GM18870 (cell line): Measurements from ENCODE around the gene CCDC149.

Source experiments
- ATAC-seq: cut with Tn5 transposase; IDR thresholded peaks from one replicate; pipeline ENCODE4 v1.9.1; 2021; ENCODE audit warnings: moderate library complexity; ENCODE audit not compliant: unreplicated experiment

The CCDC149 gene

DNA sequence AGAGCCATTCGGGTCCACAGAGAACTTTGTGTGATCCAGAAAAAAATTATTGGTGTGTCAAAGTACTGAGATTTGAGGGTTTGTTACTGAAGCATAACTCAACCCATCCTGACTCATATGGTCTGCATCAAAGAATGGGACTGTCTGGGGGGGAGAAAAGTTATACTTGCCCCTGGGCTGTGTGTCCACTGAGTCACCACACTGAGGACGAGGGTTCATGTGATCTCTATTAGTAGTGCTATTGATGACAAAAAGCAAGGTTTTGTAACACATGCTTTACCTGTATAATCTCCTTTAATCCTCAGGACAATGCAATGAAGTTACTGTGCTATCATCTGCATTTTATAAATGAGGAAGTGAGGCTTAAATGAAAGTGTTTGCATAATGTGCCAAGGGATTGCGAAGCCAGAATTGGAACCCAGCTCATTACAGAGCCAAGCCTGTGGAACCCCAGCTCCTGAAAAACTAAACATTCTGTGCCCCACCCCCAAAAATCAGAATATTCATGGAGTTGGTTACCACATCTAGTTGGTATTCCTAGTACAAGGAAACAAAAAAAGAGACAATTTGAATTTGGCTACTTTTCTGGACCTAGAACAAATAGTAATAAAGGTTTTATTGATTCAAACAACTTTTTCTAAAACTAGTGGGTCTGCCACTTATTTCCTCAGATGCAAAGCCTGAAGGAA is 31.2 kb downstream of the CCDC149 start:
- ATAC-seq: no peak

DNA sequence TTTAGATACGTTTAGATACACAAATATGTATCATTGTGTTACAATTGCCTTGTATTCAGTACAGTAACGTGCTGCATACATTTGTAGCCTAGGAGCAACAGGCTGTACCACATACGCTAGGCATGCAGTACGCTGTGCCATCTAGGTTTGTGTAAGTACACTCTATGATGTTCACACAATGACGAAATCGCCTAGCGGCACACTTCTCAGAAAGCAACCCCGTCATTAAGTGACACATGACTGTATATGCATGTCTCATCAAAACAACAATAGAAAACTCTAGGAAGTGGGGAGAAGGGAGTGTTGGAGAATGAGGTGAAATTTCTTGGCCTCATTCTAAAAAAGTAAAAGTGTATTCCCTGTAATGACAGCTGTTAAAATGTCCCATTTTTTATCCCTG is 32.7 kb downstream of the CCDC149 start:
- no peak for ATAC-seq

DNA sequence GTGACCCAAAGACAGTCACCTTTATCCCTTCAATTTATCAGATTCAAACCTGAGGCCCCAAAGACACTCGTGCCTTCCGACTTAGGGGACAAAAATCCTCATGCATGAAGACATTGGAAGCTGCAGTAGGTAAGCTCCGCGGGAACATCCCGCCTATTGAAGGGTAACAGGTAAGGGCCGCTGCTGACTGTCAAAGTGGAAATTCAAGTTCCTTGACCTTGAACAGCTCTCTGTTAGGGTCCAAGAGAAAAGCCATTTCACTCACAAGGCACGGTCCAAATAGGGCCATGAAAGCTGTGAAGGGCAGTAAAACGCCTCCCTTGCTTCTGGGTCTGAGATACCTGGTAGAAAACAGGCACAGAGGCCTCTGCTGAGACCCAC is 34.2 kb downstream of the CCDC149 start:
- no peak for ATAC-seq

DNA sequence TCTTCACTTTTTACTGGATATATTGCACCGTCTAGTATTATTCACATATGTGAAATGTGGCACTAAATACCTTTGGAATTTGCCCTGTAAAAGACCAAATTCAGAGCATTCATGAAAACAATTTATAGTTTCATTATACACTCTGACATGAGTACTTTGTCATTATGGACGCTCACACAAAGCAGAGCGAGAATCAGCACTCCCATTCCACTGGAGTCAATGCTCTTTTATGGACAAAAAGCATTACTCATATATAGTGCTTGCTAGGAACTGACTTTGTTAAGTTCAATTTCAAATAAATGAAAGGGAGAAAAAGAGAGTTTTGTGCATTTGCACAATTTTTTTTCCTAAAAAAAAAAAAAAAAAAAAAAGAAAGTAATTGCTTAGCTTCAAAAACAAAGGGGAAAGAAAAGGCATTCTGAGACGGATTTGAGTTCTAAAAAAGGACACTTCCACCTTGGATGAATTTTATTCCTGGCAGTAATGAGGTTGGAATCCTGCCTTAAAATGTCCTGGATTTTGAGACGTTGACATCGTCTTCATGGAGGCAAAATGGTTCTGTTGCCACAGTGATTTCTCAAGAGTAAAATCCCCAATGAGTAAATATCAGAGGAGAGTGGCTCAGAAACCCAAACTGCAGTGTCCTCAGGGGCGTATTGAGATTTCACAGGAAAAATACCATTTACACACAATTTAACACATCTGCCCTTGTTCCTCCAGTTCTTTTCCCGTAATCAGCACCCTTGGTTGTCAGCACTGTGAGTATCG is 34.8 kb downstream of the CCDC149 start:
- ATAC-seq: no peak

DNA sequence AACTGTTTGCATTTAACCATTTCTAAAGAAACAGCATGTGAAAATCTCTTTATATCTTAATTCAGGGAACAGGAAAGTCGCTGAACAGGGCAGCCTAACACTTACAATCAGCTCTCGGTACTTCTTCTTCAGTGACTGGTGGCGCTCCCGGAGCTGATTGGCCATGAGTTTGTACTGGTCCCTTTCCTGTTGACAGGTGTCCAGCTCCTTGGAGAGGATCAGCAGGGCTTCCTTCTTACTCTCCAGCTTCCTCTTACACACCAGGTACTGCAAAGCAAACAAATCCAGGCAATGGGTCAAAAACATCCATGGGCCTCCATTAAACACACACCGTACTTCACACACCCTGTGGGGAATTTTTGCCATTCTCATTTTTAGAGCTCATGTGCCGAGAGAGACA is 36.4 kb downstream of the CCDC149 start:
- no peak for ATAC-seq

DNA sequence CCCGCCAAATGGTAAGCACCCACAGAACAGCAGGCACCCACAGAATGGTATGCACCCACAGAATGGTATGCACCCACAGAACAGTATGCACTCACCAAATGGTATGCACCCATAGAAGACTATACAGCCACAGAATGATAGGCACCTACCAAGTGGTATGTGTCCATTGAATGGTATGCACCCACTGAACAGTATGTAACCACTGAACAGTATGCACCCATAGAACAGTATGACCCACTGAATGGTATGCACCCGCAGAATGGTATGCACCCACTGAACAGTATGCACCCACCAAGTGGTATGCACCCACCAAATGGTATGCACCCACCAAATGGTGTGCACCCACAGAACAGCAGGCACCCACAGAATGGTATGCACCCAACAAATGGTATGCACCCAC is 40.1 kb downstream of the CCDC149 start:
- no peak for ATAC-seq

DNA sequence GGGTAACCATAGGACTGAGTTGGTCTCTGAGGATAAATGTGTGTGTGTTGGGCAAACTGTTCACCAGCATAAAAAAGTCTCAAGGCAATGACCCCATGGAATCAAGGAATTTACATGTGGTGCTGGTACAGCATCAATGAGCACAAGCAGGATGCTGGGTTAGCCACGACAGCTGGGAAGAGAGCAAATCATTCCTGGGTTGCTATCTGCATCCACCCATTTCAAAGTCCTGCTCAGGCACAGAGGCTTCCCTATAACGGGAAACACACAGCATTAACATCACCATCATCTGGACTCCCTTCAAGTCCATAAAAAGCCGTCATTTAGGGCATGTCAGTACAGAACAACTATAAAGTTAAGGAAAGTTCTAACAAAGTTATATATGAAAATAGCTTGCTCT is 41.6 kb downstream of the CCDC149 start:
- no peak for ATAC-seq

DNA sequence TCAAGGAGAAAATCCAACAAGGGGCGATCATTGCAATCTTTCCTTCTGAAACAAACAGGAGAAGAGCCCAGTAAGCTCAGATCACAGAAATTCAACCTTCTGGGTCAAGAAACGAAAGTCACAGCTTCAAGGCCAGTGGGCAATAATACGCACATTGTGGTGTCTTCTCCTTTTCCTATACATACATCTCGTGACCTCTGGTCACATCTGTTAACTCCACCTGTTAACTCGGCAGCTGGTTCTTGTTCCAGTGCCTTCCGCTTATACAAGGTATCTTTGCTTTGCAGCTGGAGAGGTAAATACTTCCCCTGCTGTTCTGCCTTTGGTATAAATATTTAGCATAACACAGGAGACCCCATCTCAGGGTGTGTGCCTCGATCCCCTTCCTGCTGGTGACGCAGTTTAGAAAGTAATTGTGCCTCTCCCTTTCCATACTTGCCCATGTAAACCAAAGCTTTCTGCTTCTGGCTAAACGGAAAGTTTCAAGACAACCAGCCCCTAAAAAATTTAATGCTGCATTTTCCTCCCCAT is 45.0 kb downstream of the CCDC149 start:
- ATAC-seq: no peak

DNA sequence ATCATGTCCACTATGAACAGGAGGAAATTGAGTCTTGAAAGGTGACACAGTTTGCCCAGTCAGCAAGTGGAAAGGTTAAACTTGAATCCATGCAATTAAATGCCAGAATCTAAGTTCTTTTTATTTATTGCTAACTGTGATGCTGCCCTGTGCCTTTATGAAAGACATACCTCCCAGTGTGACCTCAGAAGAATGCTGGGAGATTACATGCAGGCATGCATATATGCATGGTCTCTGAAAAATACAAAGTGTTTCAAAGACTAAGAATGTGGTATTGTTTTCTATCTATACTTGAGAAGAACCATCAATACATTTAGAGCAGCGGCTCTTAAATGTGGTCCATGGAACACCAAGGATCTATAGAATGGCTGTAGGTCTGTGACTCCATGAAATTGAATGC is 45.6 kb downstream of the CCDC149 start:
- ATAC-seq: no peak

DNA sequence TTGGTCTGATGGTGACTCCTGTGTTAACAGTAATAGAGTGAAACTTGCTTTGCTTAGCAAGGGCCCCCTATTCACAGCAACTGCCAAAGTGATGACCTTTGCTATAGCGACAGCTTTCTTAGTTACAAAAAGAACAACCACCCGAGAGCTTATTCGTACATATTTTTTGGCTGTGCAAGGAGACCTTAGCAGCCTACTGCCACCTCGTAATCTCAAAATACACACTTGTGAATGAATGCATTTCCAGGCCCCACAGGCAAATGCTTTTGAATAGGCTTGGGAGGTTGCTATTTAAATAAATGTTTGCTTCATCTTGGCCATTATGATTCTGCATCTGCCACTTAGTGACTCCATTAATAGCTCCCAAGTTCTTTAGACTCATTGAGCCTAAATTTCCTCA is 47.4 kb downstream of the CCDC149 start:
- ATAC-seq: no peak

DNA sequence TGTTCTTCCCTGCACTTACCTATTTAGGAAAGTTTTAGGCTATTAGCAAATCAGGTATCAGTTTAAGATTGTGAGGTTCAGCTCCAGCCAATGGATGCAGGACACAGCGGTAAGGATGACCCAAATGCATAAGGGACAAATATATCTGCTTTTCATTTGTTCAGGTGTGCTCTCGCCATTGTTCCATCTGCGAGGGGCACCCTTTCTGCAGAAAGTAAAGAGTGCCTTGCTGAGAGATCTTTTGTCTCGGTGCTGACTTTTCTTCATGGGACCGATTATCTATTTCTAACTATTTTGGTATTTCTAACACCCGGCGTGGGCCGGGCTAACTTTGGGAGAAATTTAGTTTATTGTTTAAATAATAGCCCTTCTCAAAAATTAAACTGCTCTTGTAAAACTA is 49.0 kb downstream of the CCDC149 start:
- no peak for ATAC-seq

DNA sequence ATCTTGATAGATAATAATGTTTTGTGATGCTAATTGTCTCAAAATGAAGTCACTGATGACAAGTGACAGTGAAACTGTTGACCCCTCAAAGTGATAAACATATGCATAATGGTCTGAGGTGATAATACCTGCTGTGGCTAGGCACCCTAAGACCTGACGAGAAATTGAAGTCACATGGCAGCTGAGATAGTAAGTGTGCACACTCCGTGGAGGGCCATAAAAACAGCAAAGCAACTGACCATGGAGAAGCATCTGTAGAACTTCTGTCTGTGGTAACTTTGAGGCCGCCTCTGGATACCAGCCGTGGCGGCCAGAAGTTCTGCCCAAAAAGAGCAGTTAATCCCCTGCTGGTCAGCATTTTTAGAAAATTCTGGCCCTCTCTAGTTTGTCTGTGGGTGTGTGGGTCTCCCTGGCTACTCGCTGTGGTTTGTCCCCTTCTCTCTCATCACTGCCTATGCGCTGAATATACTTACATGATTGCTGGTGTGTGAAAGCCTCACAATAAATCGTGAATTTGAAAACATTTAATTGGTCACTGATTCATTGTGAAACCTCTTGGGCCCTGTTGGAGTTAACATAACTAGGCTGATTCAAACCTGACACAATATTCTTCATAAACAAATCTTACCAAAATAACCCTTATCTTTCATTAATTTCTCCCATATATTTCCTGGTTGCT is 50.6 kb downstream of the CCDC149 start:
- no peak for ATAC-seq

DNA sequence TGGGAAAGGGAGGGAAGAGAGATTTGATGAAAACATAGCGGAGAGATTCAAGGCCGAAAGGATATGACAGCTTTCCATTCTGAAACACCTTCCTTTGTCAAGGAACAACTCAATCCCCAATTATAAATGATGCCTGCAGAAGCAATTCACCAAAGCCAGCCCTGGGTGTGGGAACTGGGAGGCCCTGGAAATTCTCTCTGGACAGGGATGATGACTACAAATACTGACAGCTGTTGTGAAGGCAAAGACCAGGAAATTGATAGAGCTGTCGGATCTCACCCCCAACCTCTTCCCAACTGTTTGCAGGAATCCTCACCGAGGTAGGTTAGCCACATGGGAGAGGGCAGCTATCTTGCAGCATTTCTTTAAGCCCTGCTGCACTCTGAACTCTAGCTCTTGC is 54.3 kb downstream of the CCDC149 start:
- ATAC-seq: no peak

DNA sequence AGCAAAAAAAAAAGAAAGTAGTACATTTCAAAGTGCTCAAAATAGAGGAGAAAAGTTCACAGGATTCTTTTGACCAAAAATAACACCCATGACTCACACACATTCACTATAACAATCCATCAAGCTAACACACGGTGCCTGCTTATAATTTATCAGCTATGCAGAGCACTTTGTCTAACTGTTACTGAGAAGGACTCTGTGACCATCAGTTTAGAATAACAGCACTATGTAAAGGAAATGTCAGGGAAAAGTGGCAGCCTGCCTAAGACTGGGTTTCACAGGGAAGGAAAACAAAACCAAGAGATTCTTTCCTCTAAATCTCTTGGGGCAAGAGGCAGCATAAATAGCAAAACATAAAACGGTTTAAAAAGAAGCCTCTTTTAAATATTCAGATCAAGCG is 54.8 kb downstream of the CCDC149 start:
- ATAC-seq: no peak

DNA sequence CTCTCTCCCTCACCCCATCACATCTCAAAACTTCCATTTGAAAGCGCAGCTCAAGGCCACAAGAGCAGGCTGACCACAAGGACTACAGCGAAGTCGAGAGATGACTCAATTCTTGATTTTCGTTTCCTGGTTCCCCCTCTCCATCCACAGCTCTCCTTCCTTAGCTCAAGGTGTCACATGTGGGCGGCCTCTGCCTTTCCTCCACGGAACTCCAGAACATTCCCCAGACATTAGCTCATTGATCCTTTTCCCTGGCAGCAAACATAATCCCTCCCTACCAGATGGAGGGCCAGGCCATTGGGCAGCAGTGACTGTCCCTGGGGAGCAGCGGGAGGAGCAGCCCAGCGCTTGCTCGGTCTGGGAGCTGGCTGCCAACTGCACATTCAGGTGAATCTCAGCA is 56.3 kb downstream of the CCDC149 start:
- ATAC-seq: peak; percentile 91

DNA sequence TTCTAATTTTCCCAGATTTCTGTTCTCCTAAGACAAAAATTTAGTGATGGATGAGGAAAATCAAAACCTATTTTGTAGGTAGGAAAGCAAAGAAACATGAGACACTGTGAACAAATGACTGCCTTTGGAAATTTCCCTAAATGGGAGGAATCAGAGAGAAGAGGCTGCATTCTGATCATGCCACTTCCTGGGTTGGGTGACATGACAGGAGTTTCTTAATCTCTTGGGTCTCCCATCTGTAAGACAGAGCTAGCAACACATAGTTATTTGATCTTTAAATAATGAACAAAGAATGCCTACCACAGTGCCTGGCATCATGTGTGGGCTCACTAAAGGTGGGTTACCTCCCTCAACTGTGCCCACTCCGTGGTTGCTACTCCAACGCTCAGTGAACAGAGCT is 57.1 kb downstream of the CCDC149 start:
- ATAC-seq: no peak

DNA sequence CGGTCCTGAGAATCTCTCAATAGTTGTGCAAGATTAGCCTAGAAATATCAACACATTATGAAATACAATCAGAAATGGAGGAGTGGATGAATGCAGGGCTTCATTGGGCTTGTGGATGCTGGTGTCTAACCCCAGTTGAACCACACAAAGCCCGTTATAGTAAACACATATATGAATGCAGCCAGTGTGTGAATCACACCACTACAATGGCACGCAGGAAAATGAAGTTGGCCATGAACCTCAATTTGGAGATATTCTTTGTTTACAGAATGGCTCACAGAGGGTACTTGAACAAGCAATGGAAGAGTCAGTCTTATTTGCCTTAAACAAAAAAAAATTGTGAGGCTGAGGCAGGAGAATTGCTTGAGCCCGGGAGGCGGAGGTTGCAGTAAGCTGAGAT is 59.7 kb downstream of the CCDC149 start:
- ATAC-seq: no peak

DNA sequence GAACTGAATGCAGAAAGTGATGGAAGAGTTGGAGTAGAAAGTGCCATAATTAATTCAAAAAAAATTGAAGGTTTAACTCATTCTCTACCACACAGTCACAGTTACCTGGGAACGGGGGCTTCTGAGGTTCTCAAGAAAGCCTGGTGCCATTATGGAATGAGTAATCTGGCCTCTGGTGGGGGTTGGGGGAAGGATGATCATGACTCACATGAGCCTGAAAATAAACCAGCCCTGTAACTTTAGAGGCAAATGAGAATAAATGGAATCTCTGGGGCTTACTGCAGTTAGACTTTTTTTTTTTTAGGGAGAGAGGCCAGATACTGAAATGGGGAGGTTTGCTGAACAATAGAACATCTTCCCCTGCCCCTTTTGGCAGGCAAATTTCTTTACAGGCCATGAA is 62.2 kb downstream of the CCDC149 start:
- no peak for ATAC-seq

DNA sequence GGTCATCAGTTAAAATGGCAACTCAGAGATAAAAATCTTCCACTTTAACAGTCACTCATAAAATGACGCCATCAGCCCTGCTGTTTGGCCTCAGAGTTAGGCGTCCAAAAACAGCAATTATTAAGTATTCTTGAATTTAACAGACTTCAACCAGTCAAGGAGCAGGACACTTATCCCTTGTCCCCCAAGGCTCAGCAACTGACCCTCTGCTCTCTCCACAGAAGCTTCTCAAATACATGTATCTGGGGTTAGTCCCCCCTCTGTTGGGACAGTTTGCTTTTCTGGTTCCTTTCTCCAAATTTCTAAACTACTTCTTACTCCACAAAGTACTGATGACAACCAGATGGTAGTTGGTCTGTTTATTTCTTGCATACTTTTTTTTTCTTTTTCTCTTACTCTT is 63.1 kb downstream of the CCDC149 start:
- no peak for ATAC-seq

DNA sequence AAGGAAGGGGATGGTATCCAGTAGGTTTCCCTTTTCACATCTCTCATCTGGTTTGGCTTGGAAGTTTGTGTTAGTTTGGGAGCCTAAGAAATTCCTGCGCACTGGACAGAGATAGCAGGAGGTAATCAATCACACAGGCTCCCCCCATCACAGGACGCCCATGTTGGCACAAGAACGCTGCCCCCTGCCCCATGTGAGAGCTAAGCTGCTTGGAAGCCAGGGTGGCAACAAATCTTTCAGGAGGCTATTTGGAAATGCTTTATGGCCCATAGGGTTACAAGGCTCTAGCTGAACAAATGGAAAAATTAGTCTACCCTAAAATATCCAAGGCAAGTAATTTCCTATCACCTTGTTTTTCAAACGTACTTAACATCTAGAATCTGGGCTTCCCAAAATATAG is 63.5 kb downstream of the CCDC149 start:
- no peak for ATAC-seq

DNA sequence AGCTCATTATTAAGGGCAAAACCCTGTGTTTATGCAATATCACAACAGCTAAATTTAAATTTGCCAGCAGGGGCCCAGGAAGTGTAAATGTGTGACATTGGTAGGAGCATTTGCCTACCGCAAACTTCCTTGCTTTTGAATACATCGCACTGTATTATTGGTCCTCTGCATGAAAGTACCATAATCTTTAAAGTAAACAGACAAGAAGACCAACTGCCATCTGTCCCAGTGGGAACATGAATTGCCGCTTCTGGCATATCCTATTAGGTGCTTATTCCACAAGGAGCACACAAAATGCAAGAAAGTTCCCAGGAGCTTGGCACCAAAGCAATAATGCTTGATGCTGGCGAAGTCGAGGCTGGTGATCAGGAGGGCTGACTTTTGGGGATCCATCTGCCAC is 66.1 kb downstream of the CCDC149 start:
- ATAC-seq: no peak

DNA sequence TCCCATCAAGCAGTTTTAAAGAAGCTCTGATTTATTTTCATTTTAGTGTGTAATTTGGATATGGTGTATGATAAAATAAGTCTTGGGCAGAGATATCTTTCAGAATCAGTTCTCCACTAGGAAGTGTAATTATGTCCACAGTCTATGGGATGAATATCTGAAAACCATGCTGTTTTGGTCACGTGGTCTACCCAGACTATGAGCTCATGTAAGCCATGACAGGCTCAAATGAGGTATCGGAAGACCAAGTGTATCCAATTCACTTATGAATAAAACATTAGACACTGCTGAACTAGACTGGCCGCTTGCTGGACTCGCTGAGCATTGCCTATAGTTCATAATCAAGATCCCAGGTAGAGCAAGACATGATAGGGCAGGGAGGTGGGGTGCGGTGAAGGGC is 66.9 kb downstream of the CCDC149 start:
- ATAC-seq: no peak
